GM18526 (cell line): Measurements from ENCODE around the gene LRRC8A.

Source experiments
- POLR2A ChIP-seq: IDR thresholded peaks from 3 replicates; pipeline ENCODE4 v1.6.1; 2011; ENCODE audit not compliant: insufficient read length; ENCODE audit errors: extremely low read depth

LRRC8A gene

DNA sequence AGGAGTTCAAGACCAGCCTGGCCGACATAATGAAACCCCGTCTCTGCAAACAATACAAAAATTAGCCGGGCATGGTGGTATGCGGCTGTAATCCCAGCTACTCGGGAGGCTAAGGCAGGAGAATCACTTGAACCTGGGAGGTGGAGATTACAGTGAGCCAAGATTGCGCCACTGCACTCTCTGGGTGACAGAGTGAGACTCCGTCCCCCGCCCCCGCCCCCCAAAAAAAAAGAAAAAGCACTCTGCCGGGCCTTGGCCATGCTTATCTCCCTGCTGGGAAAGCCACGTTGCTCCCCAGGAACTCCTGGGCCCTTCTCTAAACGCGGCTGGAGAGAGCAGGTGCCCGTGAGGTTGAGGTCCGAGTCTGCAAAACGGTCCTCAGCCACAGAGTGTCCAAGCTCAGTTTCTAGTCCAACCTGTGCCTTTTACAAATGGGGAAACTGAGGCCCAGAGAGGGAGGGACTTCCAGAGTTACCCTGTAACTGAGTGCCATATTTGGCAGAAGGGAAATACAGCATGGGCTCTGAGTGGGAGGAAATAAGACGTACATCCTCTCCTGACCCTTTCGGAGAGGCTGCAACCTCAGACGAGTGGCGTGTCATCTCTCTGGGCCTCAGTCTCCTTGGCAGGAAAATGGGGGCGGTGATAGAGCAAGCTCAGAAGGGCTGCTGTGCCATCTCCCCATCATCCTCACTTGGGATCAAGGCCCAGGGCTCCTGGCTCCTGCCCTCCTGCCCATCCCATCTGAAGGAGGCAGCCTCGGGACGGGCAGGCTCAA is 32.3 kb downstream of the LRRC8A start:
- TF ChIP-seq POLR2A: no peak

DNA sequence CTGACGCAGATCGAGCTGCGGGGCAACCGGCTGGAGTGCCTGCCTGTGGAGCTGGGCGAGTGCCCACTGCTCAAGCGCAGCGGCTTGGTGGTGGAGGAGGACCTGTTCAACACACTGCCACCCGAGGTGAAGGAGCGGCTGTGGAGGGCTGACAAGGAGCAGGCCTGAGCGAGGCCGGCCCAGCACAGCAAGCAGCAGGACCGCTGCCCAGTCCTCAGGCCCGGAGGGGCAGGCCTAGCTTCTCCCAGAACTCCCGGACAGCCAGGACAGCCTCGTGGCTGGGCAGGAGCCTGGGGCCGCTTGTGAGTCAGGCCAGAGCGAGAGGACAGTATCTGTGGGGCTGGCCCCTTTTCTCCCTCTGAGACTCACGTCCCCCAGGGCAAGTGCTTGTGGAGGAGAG is 34.3 kb downstream of the LRRC8A start:
- no peak for TF ChIP-seq POLR2A

DNA sequence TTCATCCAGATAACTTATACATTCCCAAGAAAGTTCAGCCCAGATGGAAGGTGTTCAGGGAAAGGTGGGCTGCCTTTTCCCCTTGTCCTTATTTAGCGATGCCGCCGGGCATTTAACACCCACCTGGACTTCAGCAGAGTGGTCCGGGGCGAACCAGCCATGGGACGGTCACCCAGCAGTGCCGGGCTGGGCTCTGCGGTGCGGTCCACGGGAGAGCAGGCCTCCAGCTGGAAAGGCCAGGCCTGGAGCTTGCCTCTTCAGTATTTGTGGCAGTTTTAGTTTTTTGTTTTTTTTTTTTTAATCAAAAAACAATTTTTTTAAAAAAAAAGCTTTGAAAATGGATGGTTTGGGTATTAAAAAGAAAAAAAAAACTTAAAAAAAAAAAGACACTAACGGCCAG is 34.8 kb downstream of the LRRC8A start:
- TF ChIP-seq POLR2A: no peak

DNA sequence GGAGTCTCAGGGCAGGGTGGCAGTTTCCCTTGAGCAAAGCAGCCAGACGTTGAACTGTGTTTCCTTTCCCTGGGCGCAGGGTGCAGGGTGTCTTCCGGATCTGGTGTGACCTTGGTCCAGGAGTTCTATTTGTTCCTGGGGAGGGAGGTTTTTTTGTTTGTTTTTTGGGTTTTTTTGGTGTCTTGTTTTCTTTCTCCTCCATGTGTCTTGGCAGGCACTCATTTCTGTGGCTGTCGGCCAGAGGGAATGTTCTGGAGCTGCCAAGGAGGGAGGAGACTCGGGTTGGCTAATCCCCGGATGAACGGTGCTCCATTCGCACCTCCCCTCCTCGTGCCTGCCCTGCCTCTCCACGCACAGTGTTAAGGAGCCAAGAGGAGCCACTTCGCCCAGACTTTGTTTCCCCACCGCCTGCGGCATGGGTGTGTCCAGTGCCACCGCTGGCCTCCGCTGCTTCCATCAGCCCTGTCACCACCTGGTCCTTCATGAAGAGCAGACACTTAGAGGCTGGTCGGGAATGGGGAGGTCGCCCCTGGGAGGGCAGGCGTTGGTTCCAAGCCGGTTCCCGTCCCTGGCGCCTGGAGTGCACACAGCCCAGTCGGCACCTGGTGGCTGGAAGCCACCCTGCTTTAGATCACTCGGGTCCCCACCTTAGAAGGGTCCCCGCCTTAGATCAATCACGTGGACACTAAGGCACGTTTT is 35.4 kb downstream of the LRRC8A start:
- TF ChIP-seq POLR2A: no peak

DNA sequence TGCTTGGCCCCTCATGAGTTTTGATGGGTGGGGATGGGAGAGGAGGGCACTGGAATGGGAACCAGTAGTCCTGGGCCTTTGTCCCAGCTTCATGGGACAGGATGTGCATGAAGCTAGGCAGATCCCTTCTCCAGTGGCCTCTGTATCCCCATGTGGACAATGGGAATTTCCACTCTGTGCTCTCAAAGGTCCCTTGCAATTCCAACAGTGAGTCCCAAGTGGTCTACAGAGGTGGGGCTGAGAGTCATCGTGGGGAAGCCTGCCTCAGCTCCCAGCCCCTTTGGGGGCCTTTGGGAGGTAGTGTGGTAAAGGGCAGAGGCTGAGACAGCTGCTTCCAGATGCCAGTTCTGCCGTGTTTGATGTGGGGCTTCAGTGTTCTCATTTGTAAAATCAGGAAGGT is 37.0 kb downstream of the LRRC8A start:
- no peak for TF ChIP-seq POLR2A

DNA sequence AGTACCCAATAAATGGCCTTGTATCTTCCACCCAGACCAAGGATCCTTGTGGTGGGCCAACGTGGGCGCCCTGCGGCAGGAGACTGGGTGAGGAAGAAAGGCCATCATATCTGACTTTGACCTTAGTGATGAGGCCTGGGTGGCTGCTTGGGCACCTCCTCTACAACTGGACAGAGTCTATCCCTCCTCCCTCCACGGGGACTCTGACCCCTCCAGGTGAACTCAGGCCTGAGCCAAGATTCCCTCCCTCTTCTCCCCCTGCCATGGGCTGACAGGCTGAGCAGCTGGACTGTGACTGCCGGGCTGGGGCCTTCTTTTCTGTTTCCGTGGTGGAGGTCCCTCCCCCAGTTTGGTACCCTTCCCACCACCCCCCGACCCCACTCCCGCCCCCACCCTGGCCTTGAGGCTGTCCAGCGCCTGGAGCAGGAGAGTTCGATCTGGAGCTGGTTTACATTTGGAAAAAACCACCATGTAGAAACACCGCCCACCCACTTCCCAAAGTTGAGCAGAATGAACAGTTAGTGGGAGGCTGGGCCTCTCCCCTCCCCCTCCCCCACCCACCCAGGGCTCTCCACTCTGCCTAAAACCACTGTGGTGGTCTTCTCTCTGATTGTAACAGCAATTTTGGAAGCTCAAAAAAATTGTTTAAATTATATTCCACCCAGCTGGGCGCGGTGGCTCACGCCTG is 37.6 kb downstream of the LRRC8A start:
- TF ChIP-seq POLR2A: no peak

GRCh38 chr9:128920381-128921058 is 38.6 kb downstream of the LRRC8A start, which contains the start of gene PHYHD1:
Gene PHYHD1, plus strand, starts transcription at chr9:128920982. Its CDS starts 1,342 bp downstream, at chr9:128922324.
- TF ChIP-seq POLR2A: no peak

DNA sequence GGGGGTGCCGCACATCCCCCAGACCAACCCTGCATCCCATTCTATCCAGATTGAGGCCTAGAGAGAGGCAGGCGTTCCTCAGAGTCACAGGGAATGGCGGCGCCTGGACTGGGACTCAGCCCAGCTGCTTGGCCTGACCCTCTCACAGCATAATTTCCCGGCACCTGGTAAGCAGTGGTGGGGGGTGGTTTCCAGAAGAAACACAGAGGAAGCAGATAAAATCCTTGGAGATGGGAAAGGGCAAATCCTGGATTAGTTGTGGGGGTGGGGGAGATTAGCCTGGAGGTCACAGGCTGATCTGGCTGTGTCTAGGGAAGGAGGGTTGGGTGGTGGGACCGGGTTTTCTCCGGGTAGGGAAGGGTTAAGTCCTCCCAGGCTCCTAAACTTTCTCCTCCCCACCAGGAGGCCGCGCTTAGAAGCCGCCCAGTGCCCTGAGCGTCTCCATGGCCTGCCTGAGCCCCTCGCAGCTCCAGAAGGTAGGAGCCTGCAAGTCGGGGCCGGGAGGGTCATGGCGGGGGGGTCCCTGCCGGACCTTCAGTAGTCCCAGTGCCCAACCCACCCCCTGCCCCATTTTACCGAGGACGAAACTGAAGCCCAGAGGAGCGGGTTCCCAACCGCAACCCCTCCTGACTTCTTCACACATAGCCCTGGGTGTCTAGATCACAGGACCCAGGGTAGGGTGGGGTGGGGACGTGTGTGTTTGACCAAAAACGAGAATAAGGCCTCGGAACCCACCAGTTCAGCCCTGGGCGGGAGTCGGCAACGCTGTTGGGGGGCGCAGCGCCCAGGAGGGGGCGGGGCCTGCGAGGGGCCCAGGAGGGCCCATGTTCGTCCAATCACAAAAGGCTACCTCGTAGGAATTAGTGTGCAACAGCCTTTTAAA is 40.2 kb downstream of the LRRC8A start:
- TF ChIP-seq POLR2A: no peak

- TF ChIP-seq POLR2A: no peak
Observed at GRCh38 chr9:128923493-128923883, 41.6 kb downstream of the LRRC8A start.

- TF ChIP-seq POLR2A: no peak
Observed at GRCh38 chr9:128927731-128928411, 45.9 kb downstream of the LRRC8A start.

GRCh38 chr9:128928624-128929023 is 46.7 kb downstream of the LRRC8A start:
- no peak for TF ChIP-seq POLR2A

DNA sequence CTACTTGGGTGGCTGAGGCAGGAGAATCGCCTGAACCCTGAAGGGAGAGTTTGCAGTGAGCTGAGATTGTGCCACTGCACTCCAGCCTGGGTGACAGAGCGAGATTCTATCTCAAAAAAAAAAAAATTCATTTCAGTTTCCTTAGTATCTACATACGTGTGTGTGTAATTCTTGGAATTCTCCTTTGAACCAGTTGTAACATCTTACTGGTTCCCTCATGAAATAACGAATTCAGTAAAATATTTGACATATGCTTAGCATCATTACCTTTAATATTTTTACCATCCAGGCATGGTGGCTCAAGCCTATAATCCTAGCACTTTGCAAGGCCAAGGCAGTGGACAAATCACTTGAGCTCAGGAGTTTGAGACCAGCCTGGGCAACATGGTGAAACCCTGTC is 47.6 kb downstream of the LRRC8A start:
- no peak for TF ChIP-seq POLR2A

DNA sequence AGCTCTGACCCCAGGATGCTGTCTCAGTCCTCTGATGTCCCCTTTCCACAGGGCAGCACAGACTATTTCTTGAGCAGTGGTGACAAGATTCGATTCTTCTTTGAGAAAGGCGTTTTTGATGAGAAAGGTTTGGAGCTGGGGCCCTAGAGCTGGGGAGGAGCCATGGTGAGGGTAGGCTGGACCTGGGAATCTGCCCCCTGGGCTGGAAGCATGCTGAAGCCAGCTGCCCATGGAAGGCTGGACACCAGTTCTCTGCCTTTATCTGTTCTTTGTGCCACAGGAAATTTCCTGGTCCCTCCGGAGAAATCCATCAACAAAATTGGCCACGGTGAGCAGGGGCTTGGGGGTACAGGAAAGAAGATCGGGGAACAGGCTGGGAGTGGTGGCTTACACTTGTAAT is 51.8 kb downstream of the LRRC8A start:
- TF ChIP-seq POLR2A: no peak
